HepG2 (cell line): ENCODE measurements around the gene CLIP2. TPM values are rescaled to one million over a fixed set of nuclear protein-coding genes. Genes with fewer than 3 reads are reported as not detected.

ENCODE experiments used
- EHMT2 ChIP-seq: fragments of 200-600 bp; sonication (generic); IDR thresholded peaks from 2 replicates; pipeline ENCODE4 v1.7.0; 2017; ENCODE audit warnings: antibody characterized with exemption, low read depth, low read length, borderline replicate concordance
- HNF4G ChIP-seq, 2 experiments: sonication (generic) in 1 of 2; formaldehyde crosslinking in 1 of 2; IDR thresholded peaks; 2 replicates each; pipeline versions ENCODE4 v1.4.0 to v1.6.1; 2011 to 2020; ENCODE audit warnings: borderline replicate concordance in 2 of 2, low read depth in 2 of 2, mild to moderate bottlenecking in 2 of 2, low read length in 1 of 2, missing genetic modification reagents in 1 of 2, moderate library complexity in 1 of 2
- KLF11 ChIP-seq: IDR thresholded peaks from 2 replicates; pipeline ENCODE4 v1.6.1; 2016; ENCODE audit warnings: missing compliant biosample characterization
- MEIS1 ChIP-seq: sonication (generic); formaldehyde crosslinking; IDR thresholded peaks from 2 replicates; pipeline ENCODE4 v1.9.0; 2021; ENCODE audit warnings: mild to moderate bottlenecking, missing genetic modification reagents, moderate library complexity, borderline replicate concordance
- MXD4 ChIP-seq: IDR thresholded peaks from 2 replicates; pipeline ENCODE4 v1.6.1; 2016; ENCODE audit warnings: mild to moderate bottlenecking, missing biosample characterization, missing genetic modification reagents
- NFE2L1 ChIP-seq: sonication (generic); formaldehyde crosslinking; IDR thresholded peaks from 2 replicates; pipeline ENCODE4 v1.4.0; 2020; ENCODE audit warnings: missing genetic modification reagents, mild to moderate bottlenecking, borderline replicate concordance
- SRY ChIP-seq: sonication (generic); formaldehyde crosslinking; IDR thresholded peaks from 2 replicates; pipeline ENCODE4 v1.8.0; 2022; ENCODE audit warnings: mild to moderate bottlenecking, missing genetic modification reagents
- TOPORS ChIP-seq: sonication (generic); formaldehyde crosslinking; IDR thresholded peaks from 2 replicates; pipeline ENCODE4 v1.8.0; 2023; ENCODE audit warnings: mild to moderate bottlenecking, missing genetic modification reagents
- ZBTB42 ChIP-seq: sonication (generic); formaldehyde crosslinking; IDR thresholded peaks from 2 replicates; pipeline ENCODE4 v1.5.0; 2020; ENCODE audit warnings: mild to moderate bottlenecking, missing genetic modification reagents
- ZFP36L2 ChIP-seq: sonication (generic); formaldehyde crosslinking; IDR thresholded peaks from 2 replicates; pipeline ENCODE4 v1.4.0; 2020; ENCODE audit warnings: missing genetic modification reagents
- ZNF207 ChIP-seq: fragments of 450-650 bp; IDR thresholded peaks from 2 replicates; pipeline ENCODE4 v1.6.1; 2016; ENCODE audit warnings: antibody characterized with exemption, borderline replicate concordance
- ZNF557 ChIP-seq: sonication (generic); formaldehyde crosslinking; IDR thresholded peaks from 2 replicates; pipeline ENCODE4 v1.4.0; 2020; ENCODE audit warnings: missing genetic modification reagents
- ZNF564 ChIP-seq: sonication (generic); formaldehyde crosslinking; IDR thresholded peaks from 2 replicates; pipeline ENCODE4 v1.8.1; 2023; ENCODE audit warnings: mild to moderate bottlenecking, missing genetic modification reagents
- ZNF652 ChIP-seq: IDR thresholded peaks from 2 replicates; pipeline ENCODE4 v1.6.1; 2016; ENCODE audit warnings: low read depth, borderline replicate concordance
- ZNF850 ChIP-seq: sonication (generic); formaldehyde crosslinking; conservative IDR thresholded peaks from 2 replicates; pipeline ENCODE4 v1.9.0; 2021; ENCODE audit warnings: mild to moderate bottlenecking, missing genetic modification reagents
- polyA plus RNA-seq, 8 experiments: library from polyadenylated mRNA; depleted of rRNA in 3 of 8; stranded (reverse) in 7 of 8; unstranded in 1 of 8; fragments of >200 nt; fragmentation: Illumina TruSeq in 4 of 8; extraction: Trizol in 4 of 8; gene quantifications; 2 replicates each; pipeline versions ENCODE4 v1.2.1 to v1.2.3, GENCODE V29; 2011 to 2016; ENCODE audit warnings: low read depth in 4 of 8, missing spikeins in 1 of 8, mixed read lengths in 1 of 8; ENCODE audit not compliant: insufficient read depth in 1 of 8
- total RNA-seq, 5 experiments: library from RNA; depleted of rRNA; stranded (reverse); fragments of >200 nt; fragmentation: Illumina TruSeq; extraction: Trizol; gene quantifications; 2 replicates each; pipeline ENCODE4 v1.2.3, GENCODE V29; 2016; ENCODE audit warnings: low read depth in 1 of 5
- TF ChIP-seq, protein P1 (sequence below), 2 experiments: sonication (generic) in 1 of 2; formaldehyde crosslinking in 1 of 2; IDR thresholded peaks; 2 replicates each; pipeline versions ENCODE4 v1.4.0 to v1.6.1; 2016 to 2020; ENCODE audit warnings: borderline replicate concordance in 1 of 2, low read depth in 1 of 2, mild to moderate bottlenecking in 1 of 2, missing genetic modification reagents in 1 of 2
- TF ChIP-seq, protein P2 (sequence below): sonication (generic); formaldehyde crosslinking; IDR thresholded peaks from 2 replicates; pipeline ENCODE4 v1.8.1; 2023; ENCODE audit warnings: mild to moderate bottlenecking, missing genetic modification reagents
- TF ChIP-seq, protein P3 (sequence below), 2 experiments: sonication (generic) in 1 of 2; formaldehyde crosslinking in 1 of 2; IDR thresholded peaks; 2 replicates each; pipeline versions ENCODE4 v1.4.0 to v1.6.1; 2018 to 2020; ENCODE audit warnings: missing genetic modification reagents in 2 of 2, borderline replicate concordance in 1 of 2, low read depth in 1 of 2, mild to moderate bottlenecking in 1 of 2, missing biosample characterization in 1 of 2
- TF ChIP-seq, protein P4 (sequence below): sonication (generic); formaldehyde crosslinking; IDR thresholded peaks from 2 replicates; pipeline ENCODE4 v1.9.0; 2022; ENCODE audit warnings: low read depth, missing genetic modification reagents

Gene CLIP2
- total and polyA plus RNA-seq, 2 of the 13 experiments (the other 11 are each of a cell fraction or from before 2014, with no cell fraction given) = 6.5 to 17.4 TPM

DNA sequence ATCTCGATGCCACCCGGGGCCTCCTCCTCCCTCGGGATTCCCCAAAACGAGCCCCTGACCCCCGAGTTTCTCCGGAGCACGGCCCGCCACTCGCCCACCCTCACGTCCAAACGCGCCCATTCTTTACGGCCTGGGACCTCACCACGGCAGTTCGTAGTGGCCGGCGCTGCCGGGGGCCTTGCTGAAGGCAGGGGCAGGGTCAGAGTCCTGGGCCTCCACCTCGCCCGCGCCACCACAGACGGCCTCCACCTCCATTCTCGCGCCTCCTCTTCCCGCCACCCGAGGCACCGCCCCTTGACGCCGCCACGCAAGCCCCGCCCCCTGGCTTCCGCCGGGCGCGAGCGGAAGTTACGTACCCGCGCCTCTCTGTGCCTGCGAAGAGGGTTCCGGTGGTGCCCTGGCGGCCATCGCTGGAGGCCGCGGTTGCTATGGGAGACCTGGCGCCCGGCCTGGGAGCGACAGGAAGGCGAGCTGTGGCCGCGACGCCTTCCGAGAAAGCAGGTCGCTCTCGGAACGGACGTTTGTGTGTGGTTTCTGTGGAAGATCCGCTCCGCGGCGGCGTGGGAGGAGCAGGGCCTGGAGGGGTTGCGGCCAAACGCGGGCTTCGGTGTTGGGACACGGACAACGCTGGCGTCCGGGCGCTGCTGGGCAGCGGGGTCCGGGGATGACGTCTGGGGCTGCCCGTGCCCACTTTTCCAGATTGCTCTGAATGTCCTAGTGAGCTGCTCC lies 34.9 kb upstream of the CLIP2 start, which contains the start of gene RFC2 (continued):
- TF ChIP-seq, protein P1, sequence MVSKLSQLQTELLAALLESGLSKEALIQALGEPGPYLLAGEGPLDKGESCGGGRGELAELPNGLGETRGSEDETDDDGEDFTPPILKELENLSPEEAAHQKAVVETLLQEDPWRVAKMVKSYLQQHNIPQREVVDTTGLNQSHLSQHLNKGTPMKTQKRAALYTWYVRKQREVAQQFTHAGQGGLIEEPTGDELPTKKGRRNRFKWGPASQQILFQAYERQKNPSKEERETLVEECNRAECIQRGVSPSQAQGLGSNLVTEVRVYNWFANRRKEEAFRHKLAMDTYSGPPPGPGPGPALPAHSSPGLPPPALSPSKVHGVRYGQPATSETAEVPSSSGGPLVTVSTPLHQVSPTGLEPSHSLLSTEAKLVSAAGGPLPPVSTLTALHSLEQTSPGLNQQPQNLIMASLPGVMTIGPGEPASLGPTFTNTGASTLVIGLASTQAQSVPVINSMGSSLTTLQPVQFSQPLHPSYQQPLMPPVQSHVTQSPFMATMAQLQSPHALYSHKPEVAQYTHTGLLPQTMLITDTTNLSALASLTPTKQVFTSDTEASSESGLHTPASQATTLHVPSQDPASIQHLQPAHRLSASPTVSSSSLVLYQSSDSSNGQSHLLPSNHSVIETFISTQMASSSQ (IDR thresholded peaks at IDR 0.05; ENCODE audit: low read depth) = no peak
- TF ChIP-seq, protein P1 (CRISPR knock-in tag; IDR thresholded peaks at IDR 0.05; ENCODE audit: borderline replicate concordance) = peak; percentile 76; the same call in 1 of the 2 replicates
- no peak for TF ChIP-seq ZNF557 (CRISPR knock-in tag)
- TF ChIP-seq HNF4G (IDR thresholded peaks at IDR 0.05; ENCODE audit: borderline replicate concordance, low read depth, low read length) = no peak
- TF ChIP-seq HNF4G (CRISPR knock-in tag; IDR thresholded peaks at IDR 0.05; ENCODE audit: borderline replicate concordance, low read depth) = no peak
- TF ChIP-seq ZFP36L2 (CRISPR knock-in tag) = no peak
- TF ChIP-seq, protein P2, sequence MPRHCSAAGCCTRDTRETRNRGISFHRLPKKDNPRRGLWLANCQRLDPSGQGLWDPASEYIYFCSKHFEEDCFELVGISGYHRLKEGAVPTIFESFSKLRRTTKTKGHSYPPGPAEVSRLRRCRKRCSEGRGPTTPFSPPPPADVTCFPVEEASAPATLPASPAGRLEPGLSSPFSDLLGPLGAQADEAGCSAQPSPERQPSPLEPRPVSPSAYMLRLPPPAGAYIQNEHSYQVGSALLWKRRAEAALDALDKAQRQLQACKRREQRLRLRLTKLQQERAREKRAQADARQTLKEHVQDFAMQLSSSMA (CRISPR knock-in tag) = peak; percentile 98
- no peak for TF ChIP-seq NFE2L1 (CRISPR knock-in tag)
- no peak for TF ChIP-seq ZBTB42 (CRISPR knock-in tag)
- TF ChIP-seq EHMT2 = no peak
- TF ChIP-seq, protein P3, sequence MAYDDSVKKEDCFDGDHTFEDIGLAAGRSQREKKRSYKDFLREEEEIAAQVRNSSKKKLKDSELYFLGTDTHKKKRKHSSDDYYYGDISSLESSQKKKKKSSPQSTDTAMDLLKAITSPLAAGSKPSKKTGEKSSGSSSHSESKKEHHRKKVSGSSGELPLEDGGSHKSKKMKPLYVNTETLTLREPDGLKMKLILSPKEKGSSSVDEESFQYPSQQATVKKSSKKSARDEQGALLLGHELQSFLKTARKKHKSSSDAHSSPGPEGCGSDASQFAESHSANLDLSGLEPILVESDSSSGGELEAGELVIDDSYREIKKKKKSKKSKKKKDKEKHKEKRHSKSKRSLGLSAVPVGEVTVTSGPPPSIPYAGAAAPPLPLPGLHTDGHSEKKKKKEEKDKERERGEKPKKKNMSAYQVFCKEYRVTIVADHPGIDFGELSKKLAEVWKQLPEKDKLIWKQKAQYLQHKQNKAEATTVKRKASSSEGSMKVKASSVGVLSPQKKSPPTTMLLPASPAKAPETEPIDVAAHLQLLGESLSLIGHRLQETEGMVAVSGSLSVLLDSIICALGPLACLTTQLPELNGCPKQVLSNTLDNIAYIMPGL (CRISPR knock-in tag; IDR thresholded peaks at IDR 0.05; ENCODE audit: borderline replicate concordance in 1 of 2, low read depth in 1 of 2) = peak; percentile 84 to 89; a peak in 3 of 4 replicates
- peak; percentile 87 for TF ChIP-seq MXD4 (CRISPR knock-in tag)
- TF ChIP-seq, protein P4, sequence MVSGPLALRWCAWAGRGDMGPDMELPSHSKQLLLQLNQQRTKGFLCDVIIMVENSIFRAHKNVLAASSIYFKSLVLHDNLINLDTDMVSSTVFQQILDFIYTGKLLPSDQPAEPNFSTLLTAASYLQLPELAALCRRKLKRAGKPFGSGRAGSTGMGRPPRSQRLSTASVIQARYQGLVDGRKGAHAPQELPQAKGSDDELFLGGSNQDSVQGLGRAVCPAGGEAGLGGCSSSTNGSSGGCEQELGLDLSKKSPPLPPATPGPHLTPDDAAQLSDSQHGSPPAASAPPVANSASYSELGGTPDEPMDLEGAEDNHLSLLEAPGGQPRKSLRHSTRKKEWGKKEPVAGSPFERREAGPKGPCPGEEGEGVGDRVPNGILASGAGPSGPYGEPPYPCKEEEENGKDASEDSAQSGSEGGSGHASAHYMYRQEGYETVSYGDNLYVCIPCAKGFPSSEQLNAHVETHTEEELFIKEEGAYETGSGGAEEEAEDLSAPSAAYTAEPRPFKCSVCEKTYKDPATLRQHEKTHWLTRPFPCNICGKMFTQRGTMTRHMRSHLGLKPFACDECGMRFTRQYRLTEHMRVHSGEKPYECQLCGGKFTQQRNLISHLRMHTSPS (CRISPR knock-in tag) = peak; percentile 56
- TF ChIP-seq ZNF652 (CRISPR knock-in tag) = no peak
- no peak; the same call in 1 of the 2 replicates for TF ChIP-seq TOPORS (CRISPR knock-in tag)
- TF ChIP-seq KLF11 (CRISPR knock-in tag) = peak; percentile 75; the same call in 1 of the 2 replicates
- TF ChIP-seq ZNF207 = no peak
- no peak for TF ChIP-seq ZNF850 (CRISPR knock-in tag)
- 0 out of 2 replicates have a peak, but pooled peaks have one; percentile 45 for TF ChIP-seq SRY (CRISPR knock-in tag)
- TF ChIP-seq ZNF564 (CRISPR knock-in tag) = 0 out of 2 replicates have a peak, but pooled peaks have one; percentile 21
- TF ChIP-seq MEIS1 (CRISPR knock-in tag) = peak; percentile 75; the same call in 1 of the 2 replicates
